Hindlimb muscle (tissue), 1 donor: ENCODE measurements around the gene UBE2O. TPM values are rescaled to one million over a fixed set of nuclear protein-coding genes. Genes with fewer than 3 reads are reported as not detected.

ENCODE experiments used
- DNase-seq: peaks from one replicate; pipeline ENCODE4 v3.0.0-alpha.2; 2013
- polyA plus RNA-seq: library from polyadenylated mRNA; unstranded; fragments of 120-200 nt; gene quantifications from one replicate; pipeline ENCODE4 v1.2.1, GENCODE V29; 2013; ENCODE audit not compliant: insufficient read length

UBE2O gene
- polyA plus RNA-seq, 1 donor = 18.8 TPM

- no peak for DNase-seq
These were observed 31.3 kb upstream of the UBE2O start for GRCh38 chr17:76484228-76484725.

GRCh38 chr17:76481071-76481655 lies 28.2 kb upstream of the UBE2O start:
- no peak for DNase-seq

GRCh38 chr17:76480632-76481031 lies 27.7 kb upstream of the UBE2O start:
- DNase-seq = peak; percentile 57

GRCh38 chr17:76479515-76480060 lies 26.6 kb upstream of the UBE2O start:
- DNase-seq = no peak

GRCh38 chr17:76478730-76479514 lies 26.0 kb upstream of the UBE2O start:
- DNase-seq = no peak

GRCh38 chr17:76478097-76478496 lies 25.1 kb upstream of the UBE2O start:
- no peak for DNase-seq

DNA sequence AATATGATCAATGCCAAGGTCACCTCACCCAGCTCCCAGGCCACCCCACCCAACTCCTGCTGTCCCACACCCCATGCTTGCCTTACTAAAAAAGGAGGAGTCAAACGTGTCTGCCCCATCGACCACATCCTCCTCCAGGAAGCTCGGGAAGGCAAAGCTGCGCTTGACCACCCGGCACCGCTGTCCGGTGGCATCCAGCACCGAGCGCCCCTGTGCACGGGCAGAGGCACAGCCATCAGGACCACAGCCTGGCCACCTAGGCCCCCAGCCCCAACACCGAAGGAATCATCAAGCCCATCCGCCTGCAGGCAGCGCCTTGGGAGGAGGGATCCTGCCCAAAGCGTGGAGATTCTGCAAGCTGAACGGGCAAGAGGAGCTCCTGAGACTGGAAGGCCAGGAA lies 24.6 kb upstream of the UBE2O start:
- DNase-seq = no peak

DNA sequence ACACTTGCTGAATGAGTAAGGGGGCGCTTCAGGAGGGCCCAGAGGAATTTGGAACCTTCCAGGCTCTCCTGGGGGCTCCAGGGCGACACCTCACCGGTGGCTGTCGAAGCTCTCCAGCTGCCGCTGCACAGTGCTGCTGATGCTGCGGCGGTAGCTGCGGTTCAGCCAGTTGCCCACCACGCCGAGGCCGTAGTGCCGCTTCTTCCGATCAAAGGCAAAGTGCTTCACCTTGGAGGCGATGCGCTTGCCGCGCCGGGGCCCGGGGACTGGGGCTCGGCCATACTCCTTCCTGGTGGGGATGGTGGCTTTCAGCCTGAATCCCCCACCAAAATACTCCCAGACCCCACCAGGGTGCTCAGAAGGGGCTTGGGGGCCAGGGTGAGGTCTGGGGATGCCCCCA lies 23.8 kb upstream of the UBE2O start:
- no peak for DNase-seq

DNA sequence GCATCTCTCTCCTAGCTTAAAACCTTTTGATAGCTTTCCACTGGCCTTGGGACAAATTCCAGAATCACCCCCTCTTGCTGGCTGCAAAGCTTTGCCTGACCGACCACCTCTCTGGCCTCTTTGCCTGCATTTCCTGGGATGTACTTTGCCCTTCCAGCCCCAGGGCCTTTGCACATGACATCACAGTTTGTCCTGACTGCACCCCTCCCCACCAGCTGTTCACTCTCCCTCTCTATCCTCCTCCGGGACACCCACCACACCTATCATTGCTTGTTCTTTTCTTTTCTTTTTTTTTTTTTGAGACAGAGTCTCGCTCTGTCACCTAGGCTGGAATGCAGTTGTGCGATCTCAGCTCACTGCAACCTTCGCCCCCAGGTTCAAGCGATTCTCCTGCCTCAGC lies 22.4 kb upstream of the UBE2O start:
- no peak for DNase-seq

- no peak for DNase-seq
These were observed 21.9 kb upstream of the UBE2O start for GRCh38 chr17:76474894-76475293.

DNA sequence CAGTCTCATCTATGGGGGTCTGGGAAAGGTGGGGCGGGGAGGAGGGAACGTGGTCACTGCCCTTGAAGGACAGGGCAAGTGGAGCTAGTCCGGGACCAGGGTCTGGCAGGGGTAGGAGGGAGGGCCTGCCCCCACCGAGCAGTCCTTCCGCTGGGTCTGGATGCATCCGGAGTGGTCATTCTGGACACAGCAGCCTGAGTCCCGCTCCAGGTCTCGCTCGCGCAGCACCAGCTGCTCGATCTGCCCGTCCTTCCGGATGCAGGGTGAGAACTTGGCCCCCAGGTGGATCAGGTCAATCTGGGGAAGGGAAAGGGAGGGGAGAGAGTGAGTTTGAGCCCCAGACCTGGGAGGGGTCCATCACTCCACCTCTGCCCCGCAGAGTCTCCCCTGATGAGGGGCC lies 21.3 kb upstream of the UBE2O start:
- DNase-seq = no peak

- DNase-seq = no peak
These were observed 20.6 kb upstream of the UBE2O start for GRCh38 chr17:76473541-76473985.

DNA sequence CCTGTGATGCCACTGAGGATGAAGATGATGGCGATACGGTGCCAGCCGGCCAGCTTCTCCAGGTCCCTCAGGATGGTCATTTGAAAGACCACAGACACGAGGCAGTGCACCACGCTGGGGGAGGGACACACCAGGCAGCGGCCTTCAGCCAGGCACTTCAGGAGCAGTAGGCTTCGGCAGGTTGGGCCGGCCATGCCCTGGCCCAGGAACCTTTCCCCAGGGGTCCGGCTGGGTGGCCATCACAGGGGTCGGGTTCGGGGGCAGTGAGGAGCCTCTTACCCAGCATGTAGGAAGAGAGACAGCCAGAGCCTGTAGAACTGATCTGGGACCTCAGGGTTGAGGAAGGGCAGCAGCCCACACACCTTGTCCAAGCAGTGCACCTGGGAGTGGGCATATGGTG lies 19.8 kb upstream of the UBE2O start:
- no peak for DNase-seq

DNA sequence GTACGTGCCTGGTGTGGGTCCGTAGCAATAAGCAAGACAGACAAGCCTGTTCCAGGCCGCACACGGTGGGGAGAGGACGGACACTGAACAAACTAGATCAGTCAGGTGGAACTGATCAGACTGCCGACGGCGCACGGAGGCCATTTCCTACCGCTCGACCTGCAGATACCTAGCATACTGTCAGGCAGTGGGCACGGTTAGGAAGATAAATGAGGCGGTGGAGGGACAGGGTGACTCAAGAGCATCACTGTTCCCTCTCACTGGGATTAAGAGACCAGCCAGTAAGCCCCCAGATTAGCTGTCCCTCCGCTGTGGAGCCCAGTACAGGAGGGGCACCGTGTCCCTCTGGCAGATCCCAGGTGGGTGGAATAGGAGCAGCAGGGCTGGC lies 19.3 kb upstream of the UBE2O start:
- no peak for DNase-seq

GRCh38 chr17:76471498-76472257 lies 18.7 kb upstream of the UBE2O start:
- DNase-seq = no peak

DNA sequence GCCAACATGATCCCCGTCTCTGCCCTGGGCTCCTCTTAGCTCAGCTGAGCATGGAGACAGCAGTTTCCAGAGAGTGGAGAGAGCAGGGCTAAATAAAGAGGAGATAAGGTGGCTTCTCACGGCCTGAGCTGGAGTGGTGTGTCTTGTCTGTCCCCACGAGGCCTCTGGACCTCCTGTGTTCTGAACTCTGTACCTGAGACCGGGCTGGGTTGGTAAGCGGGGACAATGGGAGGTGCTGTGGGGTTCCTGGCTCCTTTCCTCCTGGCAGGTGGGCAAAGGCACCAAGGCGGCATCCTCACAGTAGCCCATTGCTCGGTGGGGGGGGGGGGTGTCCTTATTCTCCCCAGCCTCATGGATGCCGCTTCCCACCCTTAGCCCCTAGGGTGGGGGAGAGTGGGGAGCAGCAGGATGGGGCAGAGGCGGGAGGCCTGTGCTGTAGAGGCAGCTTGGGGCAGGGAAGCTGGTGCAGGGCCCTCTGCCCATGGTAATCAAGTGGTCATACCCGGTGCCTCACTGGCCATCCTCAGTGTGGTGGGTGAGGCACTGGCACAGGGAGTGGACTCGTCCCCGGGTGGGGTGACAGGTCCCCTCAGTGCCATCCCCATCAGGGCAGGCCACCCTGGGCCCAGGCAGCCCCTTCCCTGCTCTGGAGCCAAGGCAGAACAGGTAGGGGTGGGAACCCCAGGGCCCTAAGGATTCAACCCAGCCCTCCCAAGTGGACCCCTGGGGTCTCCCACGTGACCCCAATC lies 17.2 kb upstream of the UBE2O start:
- DNase-seq = no peak

DNA sequence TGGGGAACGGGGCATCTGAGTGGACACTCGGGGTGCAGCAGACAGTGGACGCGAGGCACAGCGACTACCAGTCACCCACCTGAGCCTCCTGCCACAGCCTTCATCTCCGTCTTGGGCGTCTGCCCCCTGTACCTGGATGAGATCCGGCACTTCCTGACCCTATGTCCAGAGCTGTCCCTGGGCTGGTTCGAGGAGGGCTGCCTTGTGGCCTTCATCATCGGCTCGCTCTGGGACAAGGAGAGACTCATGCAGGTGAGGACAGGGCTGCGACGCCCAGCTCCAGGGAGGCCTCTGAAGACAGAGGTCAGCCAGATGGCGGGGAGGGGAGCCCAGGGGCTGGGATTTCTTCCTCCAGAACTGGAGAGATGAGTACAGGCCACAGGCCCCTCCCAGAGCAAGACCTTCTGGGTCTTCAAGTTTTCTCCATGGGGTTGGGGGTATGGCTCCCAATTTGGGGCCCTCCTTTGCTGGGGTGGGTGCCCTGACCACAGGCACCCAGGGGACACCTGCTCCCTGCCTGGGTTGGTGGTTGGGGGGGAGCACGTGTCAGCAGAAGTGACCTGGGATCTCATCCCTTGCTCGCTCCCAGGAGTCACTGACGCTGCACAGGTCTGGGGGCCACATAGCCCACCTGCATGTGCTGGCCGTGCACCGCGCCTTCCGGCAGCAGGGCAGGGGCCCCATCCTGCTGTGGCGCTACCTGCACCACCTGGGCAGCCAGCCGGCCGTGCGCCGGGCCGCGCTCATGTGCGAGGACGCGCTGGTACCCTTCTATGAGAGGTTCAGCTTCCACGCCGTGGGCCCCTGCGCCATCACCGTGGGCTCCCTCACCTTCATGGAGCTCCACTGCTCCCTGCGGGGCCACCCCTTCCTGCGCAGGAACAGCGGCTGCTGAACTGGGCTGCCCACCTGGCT lies 16.4 kb upstream of the UBE2O start:
- DNase-seq = no peak

DNA sequence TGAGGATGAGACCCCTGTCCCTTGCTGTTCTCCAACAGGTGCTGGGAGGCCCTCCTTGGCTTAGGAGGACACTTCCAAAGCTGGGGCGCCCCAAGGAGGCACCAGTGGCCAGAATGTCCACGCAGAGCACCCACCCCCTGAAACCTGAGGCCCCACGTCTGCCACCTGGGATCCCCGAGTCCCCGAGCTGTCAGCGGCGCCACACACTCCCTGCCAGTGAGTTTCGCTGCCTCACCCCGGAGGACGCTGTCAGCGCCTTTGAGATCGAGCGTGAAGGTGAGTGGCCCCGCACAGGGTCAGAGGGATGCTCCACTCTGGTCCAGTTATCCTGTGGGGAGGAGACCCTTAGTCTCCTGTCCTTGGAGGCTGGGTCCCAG lies 15.7 kb upstream of the UBE2O start:
- DNase-seq = no peak

DNA sequence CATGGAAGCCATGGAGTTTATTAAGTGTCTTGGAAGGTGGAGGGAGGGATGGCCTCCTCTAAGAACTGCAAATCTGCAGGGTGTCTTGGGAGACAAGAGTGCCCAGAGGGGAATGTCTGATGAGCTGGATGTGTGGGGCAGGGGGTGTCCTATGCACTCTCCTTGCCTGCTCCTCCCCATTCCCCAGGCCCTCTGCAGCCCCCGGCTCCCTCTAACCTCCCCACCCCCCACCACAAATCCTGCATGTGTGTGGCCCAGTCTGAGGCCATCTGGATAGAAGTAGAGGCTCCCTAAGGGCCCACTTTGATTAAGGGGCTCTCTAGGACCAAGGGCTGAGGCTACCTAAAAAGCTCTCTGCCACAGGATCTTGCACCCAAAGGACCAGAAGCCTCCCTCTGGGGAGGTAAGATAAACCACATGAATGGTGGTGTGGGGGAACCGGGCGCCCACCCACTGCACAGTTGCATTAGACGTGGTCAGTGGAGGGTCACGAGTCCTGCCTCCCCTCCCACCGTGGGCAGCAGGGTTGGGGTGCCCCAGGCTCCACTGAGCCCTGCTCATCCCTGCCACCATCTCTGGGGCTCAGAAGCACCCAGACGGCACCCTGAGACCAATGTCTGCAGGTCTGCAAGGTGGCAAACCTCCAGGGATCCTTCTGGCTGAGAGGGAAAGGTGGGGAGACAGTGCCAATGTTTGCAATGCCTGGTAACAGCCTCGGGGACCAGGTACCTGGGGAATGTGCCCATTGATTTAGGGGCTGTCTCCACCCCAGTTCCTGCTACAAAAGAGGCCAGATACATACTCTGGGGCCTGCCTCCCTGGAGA lies 15.1 kb upstream of the UBE2O start:
- DNase-seq = no peak

DNA sequence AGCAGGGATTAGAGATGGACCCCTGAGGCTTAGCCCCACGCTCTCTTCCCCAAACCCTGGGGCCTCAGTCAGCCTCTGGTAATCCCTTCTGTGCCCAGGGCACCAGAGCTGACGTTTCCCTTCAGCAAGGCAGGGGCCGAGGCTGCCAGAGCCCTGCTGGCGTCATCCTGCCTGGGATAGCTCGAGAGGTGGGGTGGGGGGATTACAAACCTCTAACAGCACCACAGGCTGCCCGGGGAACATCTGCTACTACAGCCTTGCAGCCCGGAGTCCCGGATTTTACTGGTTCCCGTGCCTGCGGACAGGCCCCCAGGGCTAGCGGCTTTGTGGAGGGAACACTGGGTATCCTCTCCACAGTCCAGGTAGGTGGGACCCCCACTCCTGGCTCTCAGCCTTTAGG lies 14.4 kb upstream of the UBE2O start, which contains the start of gene AANAT:
Gene AANAT, plus strand, starts transcription at position 238 of the 400 bp plus-strand sequence. CDS start 1,144 bp downstream, outside the sequence.
- DNase-seq = no peak
